K562 (cell line): ENCODE measurements around the gene PRAMEF1. TPM values are rescaled to one million over a fixed set of nuclear protein-coding genes. Genes with fewer than 3 reads are reported as not detected.

Source experiments
- ATAC-seq: fragments of 200-7000 bp; cut with Tn5 transposase; 3 replicates; pipeline ENCODE4 v1.9.1; 2020; ENCODE audit warnings: moderate library complexity
- BruUV-seq: library from RNA; stranded (reverse); fragments of 400-500 nt; replicated peaks from 2 replicates; lab custom pipeline; 2021; lab: Mats Ljungman, UMichigan
- CTCF ChIA-PET: fragments of 300-600 bp; formaldehyde crosslinking; extraction: SDS; loops from one replicate; lab custom pipeline; 2021; ENCODE audit warnings: low intra/inter-chr PET ratio; lab: Yijun Ruan, JAX
- POLR2A ChIA-PET: fragments of 300-600, 350-650 bp; sonication (Branson Sonifier 250); formaldehyde crosslinking; extraction: SDS; loops from one replicate; lab custom pipeline; 2021; ENCODE audit warnings: antibody characterized with exemption, inconsistent platforms; lab: Yijun Ruan, JAX
- DNase-seq, 4 experiments: peaks; one replicate each; pipeline versions ENCODE4 v3.0.0 to v3.0.0-alpha.2; 2011 to 2018; ENCODE audit warnings: low spot score in 3 of 4, mixed read lengths in 3 of 4; ENCODE audit errors: extremely low read depth in 1 of 4
- FAIRE-seq: peaks from 2 replicates; lab custom pipeline; 2011; peaks lifted over from hg19 to GRCh38; lab: Jason Lieb, UNC
- H2AFZ ChIP-seq: 2 replicates; pipeline ENCODE4 v1.6.0; 2011; ENCODE audit warnings: low read depth, low read length, control low read depth, inconsistent platforms
- H3K27ac ChIP-seq: fragments of 200-600 bp; 3 replicates; pipeline ENCODE4 v1.8.0; 2011; ENCODE audit warnings: low read depth, mild to moderate bottlenecking, control low read depth, inconsistent platforms, low read length, moderate library complexity, mixed read lengths; ENCODE audit errors: extremely low read depth
- H3K27me3 ChIP-seq, 2 experiments: fragments of 300-600 bp in 1 of 2; 2 replicates in 1 of 2; 3 replicates in 1 of 2; pipeline versions ENCODE4 v1.6.0 to v1.8.0; 2011; ENCODE audit warnings: inconsistent platforms in 2 of 2, low read length in 2 of 2, mild to moderate bottlenecking in 1 of 2, mixed read lengths in 1 of 2, moderate library complexity in 1 of 2; ENCODE audit not compliant: control insufficient read depth in 2 of 2, insufficient read depth in 2 of 2
- H3K36me3 ChIP-seq: fragments of 300-600 bp; 3 replicates; pipeline ENCODE4 v1.8.0; 2011; ENCODE audit warnings: mild to moderate bottlenecking, low read length, inconsistent platforms; ENCODE audit not compliant: control insufficient read depth, insufficient read depth
- H3K4me1 ChIP-seq, 2 experiments: fragments of 200-600 bp in 1 of 2; replicated peaks in 1 of 2; 2 replicates in 1 of 2; 3 replicates in 1 of 2; pipeline versions ENCODE4 v1.5.1 to v1.8.0; 2011; ENCODE audit warnings: inconsistent platforms in 2 of 2, low read length in 2 of 2, mild to moderate bottlenecking in 1 of 2, mixed read lengths in 1 of 2, moderate library complexity in 1 of 2; ENCODE audit not compliant: control insufficient read depth in 2 of 2, insufficient read depth in 2 of 2
- H3K4me2 ChIP-seq: 2 replicates; pipeline ENCODE4 v1.6.1; 2011; ENCODE audit warnings: low read length, control low read depth, inconsistent platforms, mixed read lengths; ENCODE audit not compliant: insufficient read depth
- H3K4me3 ChIP-seq: fragments of 200-600 bp; sonication (generic), shearing (Covaris generic); 2 replicates; pipeline ENCODE4 v1.5.1; 2016; ENCODE audit warnings: control low read depth, inconsistent platforms
- H3K79me2 ChIP-seq: fragments of 200-600 bp; 3 replicates; pipeline ENCODE4 v1.8.0; 2011; ENCODE audit warnings: low read length, inconsistent platforms; ENCODE audit not compliant: control insufficient read depth, insufficient read depth
- H3K9ac ChIP-seq, 2 experiments: 2 replicates each; pipeline versions ENCODE4 v1.6.0 to v1.6.1; 2011; ENCODE audit warnings: low read depth in 2 of 2, low read length in 2 of 2, control low read depth in 1 of 2, inconsistent platforms in 1 of 2, mild to moderate bottlenecking in 1 of 2, mixed read lengths in 1 of 2; ENCODE audit not compliant: insufficient read depth in 1 of 2
- H3K9me1 ChIP-seq: one replicate; pipeline ENCODE4 v1.6.0; 2011; ENCODE audit warnings: inconsistent platforms, mild to moderate bottlenecking, low read length, moderate library complexity; ENCODE audit not compliant: control insufficient read depth, insufficient read depth
- H3K9me3 ChIP-seq: replicated peaks from 2 replicates; pipeline ENCODE4 v1.5.1; 2011; ENCODE audit warnings: low read depth, low read length, inconsistent platforms; ENCODE audit not compliant: control insufficient read depth, insufficient read depth
- H4K20me1 ChIP-seq: replicated peaks from 2 replicates; pipeline ENCODE4 v1.6.1; 2011; ENCODE audit warnings: low read length, inconsistent platforms, mixed read lengths; ENCODE audit not compliant: control insufficient read depth, insufficient read depth
- HSF4 ChIP-seq: fragments of 250-450 bp; sonication (Bioruptor Pico); IDR thresholded peaks from 2 replicates; pipeline ENCODE4 v2.1.2; 2022; ENCODE audit warnings: mild to moderate bottlenecking, moderate library complexity, borderline replicate concordance
- KAT7 ChIP-seq: sonication (generic); formaldehyde crosslinking; IDR thresholded peaks from 2 replicates; pipeline ENCODE4 v1.8.0; 2022; ENCODE audit warnings: missing genetic modification reagents, mild to moderate bottlenecking, borderline replicate concordance
- LCOR ChIP-seq: sonication (generic); formaldehyde crosslinking; IDR thresholded peaks from 2 replicates; pipeline ENCODE4 v1.8.0; 2022; ENCODE audit warnings: mild to moderate bottlenecking, missing genetic modification reagents
- NFRKB ChIP-seq: fragments of 450-650 bp; IDR thresholded peaks from 2 replicates; pipeline ENCODE4 v1.6.1; 2016; ENCODE audit warnings: low read depth
- WGBS: fragments of 100-300 bp; shearing (Covaris generic); methylation state at CpG from one replicate; pipeline ENCODE4 v1.1.6; 2016; ENCODE audit warnings: low coverage, mixed read lengths; ENCODE audit not compliant: insufficient coverage; ENCODE audit errors: missing lambda C conversion rate; 5-methylcytosine and 5-hydroxymethylcytosine counted together
- in situ Hi-C: fragments of 300-500 bp; cut with MboI; formaldehyde crosslinking; loops from 4 replicates; pipeline ENCODE4 v1.15.0; 2018; ENCODE audit warnings: inconsistent platforms, mixed read lengths
- intact Hi-C: fragments of 100-400 bp; cut with micrococcal nuclease; formaldehyde crosslinking; loops from 2 replicates; pipeline ENCODE4 v1.14.2; 2022
- polyA plus RNA-seq, 8 experiments: library from polyadenylated mRNA; depleted of rRNA in 4 of 8; stranded (reverse) in 5 of 8; unstranded in 3 of 8; fragments of >200 nt; fragmentation: Nextera tagmentation in 2 of 8; fragmentation: Illumina TruSeq in 1 of 8; extraction: Ambion mirVana in 2 of 8; extraction: Trizol in 1 of 8; gene quantifications; 2 replicates each; pipeline versions ENCODE4 v1.2.1 to v1.2.3, GENCODE V29; 2011 to 2014; ENCODE audit warnings: inconsistent platforms in 1 of 8, missing spikeins in 1 of 8
- total RNA-seq, 7 experiments: library from RNA; depleted of rRNA in 6 of 7; stranded (reverse); fragments of >200 nt in 6 of 7; fragmentation: Illumina TruSeq in 2 of 7; extraction: Trizol in 2 of 7; gene quantifications; 2 replicates each; pipeline versions ENCODE4 v1.2.1 to v1.2.3, GENCODE V29; 2011 to 2021; ENCODE audit warnings: low replicate concordance in 1 of 7

PRAMEF1 gene
- total and polyA plus RNA-seq, 9 of the 15 experiments (the other 6 are each of a cell fraction or from before 2014, with no cell fraction given): not detected

DNA sequence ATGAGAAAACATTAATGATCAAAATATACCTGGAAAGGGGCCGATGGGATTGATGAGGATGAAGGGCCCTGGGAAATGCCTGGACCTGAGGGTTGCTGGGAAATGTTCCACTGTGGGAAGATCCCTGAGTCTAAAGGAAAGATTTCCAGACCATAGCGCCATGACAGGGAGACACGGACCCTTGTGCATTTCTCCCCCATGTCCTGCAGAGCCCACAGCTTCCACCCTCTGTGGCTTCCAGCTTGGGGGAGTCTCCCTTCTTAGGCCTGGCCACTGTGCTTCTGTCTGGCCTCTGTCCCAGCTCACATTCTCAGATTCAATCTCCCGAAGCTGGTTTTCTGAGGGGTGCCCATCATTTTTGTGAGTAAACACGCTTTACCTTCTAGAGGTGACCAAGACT, 18.7 kb upstream of the PRAMEF1 start:
- in situ Hi-C loops (loop anchor here (5.0 to 10.0 kb wide), 2 partner anchors 95 to 458 kb away; no protein-coding TSS in a partner anchor), intact Hi-C loops (loop anchor here (10.0 kb wide), 3 partner anchors 108 to 648 kb away; no protein-coding TSS in a partner anchor)
- H3K4me2 ChIP-seq: no peak overlapping the region
- H3K27ac ChIP-seq: no peak overlapping the region
- peaks cover 13 to 49% of the 10 kb centered on the region in 2 experiments; a peak in 4 of 5 replicates for H3K27me3 ChIP-seq
- ChIA-PET CTCF (no interaction called here), POLR2A (no interaction called here)
- no peaks in the 10 kb centered on the region for H3K9me3 ChIP-seq
- H3K36me3 ChIP-seq: no peaks in the 10 kb centered on the region
- no TSS peak for BruUV-seq
- no peak for ATAC-seq
- WGBS: 0% methylated on average over 5 of the region's 5 CpGs
- no peaks in the 10 kb centered on the region for H3K4me1 ChIP-seq
- no peak overlapping the region for H2AFZ ChIP-seq
- H3K9me1 ChIP-seq: no peaks in the 10 kb centered on the region
- H3K79me2 ChIP-seq: no peaks in the 10 kb centered on the region
- H3K4me3 ChIP-seq: no peak overlapping the region
- no peak overlapping the region for H3K9ac ChIP-seq
- TF ChIP-seq NFRKB: no peak
- no peaks in the 10 kb centered on the region for H4K20me1 ChIP-seq
- no peak for DNase-seq
- FAIRE-seq: no peak

DNA sequence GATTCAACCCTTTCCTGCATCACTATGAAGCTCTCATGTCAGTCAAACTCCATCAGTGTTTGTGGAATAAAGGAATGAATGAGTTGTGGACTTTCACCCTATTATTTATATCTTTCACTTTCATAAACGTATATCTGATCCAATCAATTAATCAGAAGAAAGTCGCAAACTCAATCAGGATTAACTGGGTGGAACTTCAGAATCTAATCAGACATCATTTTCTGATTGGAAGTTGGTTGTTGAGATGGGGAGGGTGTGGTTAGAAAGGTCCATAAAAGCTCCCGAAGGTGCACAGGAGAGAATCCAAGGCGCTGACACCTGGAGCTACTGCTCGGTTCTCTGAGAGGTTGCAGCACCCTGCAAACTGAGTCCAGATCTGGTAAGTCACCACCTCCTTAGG, 17.8 kb upstream of the PRAMEF1 start, which contains the start of gene PRAMEF12:
PRAMEF12 (plus strand) TSS at position 301 of the 400 bp plus-strand sequence. CDS start 1,130 bp downstream, outside the sequence.
- Histone ChIP-seq H4K20me1 (no peaks in the 10 kb centered on the region), H3K9ac (no peak within 1 kb of the TSS), H3K9me3 (no peaks in the 10 kb centered on the region), H3K9me1 (no peaks in the 10 kb centered on the region), H3K4me1 (no peaks in the 10 kb centered on the region), H3K4me3 (no peak within 1 kb of the TSS), H2AFZ (no peak within 1 kb of the TSS), H3K4me2 (no peak within 1 kb of the TSS), H3K27ac (no peak within 1 kb of the TSS), H3K36me3 (no peaks in the 10 kb centered on the region), H3K79me2 (no peaks in the 10 kb centered on the region), H3K27me3 (peaks cover 16 to 55% of the 10 kb centered on the region in 2 experiments; a peak in 4 of 5 replicates)
- WGBS: 0% methylated on average over 5 of the region's 5 CpGs
- ATAC-seq: no peak
- intact Hi-C loops (loop anchor here (10.0 kb wide), 3 partner anchors 109 to 649 kb away; no protein-coding TSS in a partner anchor), in situ Hi-C loops (loop anchor here (5.0 to 10.0 kb wide), 2 partner anchors 96 to 459 kb away; no protein-coding TSS in a partner anchor)
- TF ChIP-seq HSF4 (no peak), LCOR (CRISPR knock-in tag) (no peak), KAT7 (no peak)
- POLR2A ChIA-PET: no interaction called here
- CTCF ChIA-PET: no interaction called here
- FAIRE-seq: no peak
- no peak for DNase-seq
- BruUV-seq: no TSS peak
